GM21447 (cell line): ENCODE data around the gene MED22.
"Not testable (repeated sequence)": the region's sequence is repeated elsewhere in the genome, so short reads cannot be mapped to it uniquely, and the experiment has no call there.

Experiments
- ATAC-seq: cut with Tn5 transposase; IDR thresholded peaks from one replicate; pipeline ENCODE4 v1.9.1; 2021; ENCODE audit not compliant: unreplicated experiment

The MED22 gene

GRCh38 chr9:133347985-133348717 lies at the start of gene MED22, which contains the start of gene RPL7A:
Gene MED22 (minus strand): TSS chr9:133348131. CDS start chr9:133346662, 1,469 bp downstream.
Gene RPL7A (plus strand): TSS chr9:133348218. CDS start chr9:133348244, 26 bp downstream.
- ATAC-seq: peak; percentile 67

DNA sequence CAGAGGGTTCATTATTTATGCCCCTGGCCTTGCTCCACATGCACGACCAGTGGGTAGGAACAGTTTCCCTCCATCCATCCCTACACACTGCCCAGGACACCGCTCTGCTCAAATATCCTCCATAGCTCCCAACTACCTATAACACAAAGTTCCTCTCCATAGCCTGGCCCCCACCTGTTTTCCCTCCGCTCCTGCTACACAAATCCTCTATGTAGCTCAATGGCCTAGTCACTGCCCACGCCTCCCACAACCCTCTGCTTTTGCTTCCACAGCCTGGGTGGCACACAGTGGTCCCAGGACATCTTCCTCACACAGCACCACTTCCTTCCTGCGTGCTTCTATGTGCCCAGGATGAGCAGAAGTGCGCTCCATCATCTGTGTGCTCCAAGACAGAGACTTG lies 49.4 kb upstream of the MED22 start:
- ATAC-seq: no peak

DNA sequence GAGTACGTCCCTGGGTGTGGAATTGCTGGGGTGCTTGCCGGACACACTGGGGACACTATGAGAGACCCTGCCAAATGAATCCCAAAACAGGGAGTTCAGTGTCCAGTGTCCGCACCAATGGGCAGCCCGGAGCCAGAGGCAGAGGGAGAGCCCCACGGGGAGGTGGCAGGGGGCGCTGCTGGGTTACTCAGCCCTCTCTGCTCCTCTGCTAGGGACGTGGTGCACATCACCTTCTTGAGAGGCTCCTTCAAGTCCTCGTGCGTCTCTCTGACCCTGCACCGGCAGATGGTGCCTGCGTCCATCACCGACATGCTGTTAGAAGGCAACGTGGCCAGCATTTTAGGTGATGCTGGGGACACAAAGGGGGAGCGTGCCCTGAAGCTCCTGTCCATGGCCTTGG lies 49.0 kb upstream of the MED22 start:
- ATAC-seq: no peak

DNA sequence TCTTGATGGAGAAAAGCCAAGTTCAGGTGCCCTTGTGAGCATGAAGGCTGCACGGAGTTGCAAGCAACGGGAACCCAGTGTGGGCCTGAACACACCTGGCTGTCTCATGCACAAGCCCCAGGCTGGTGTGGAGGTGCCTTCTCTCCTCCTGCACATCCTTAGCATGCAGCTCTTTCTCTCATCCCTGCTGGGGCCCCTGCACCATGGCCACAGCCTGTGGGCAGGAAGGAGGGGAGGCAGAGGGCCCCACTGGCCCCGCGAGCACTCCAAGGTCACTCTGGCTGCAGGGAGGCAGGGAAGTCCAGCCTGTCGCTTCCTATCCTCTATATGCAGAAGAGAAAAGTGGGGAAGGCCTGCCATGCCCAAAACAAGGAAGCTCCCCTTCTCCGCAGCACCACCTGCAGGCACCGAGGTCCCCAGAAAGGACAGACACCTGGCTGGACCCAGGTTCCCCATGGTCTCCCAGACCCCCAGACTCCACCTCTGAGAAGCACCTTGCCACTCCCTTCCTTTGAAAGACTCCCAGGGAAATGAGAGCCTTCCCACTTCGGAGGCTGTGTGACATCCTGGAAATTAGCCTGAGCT lies 46.8 kb upstream of the MED22 start:
- no peak for ATAC-seq

GRCh38 chr9:133393399-133393798 lies 45.5 kb upstream of the MED22 start:
- no peak for ATAC-seq

DNA sequence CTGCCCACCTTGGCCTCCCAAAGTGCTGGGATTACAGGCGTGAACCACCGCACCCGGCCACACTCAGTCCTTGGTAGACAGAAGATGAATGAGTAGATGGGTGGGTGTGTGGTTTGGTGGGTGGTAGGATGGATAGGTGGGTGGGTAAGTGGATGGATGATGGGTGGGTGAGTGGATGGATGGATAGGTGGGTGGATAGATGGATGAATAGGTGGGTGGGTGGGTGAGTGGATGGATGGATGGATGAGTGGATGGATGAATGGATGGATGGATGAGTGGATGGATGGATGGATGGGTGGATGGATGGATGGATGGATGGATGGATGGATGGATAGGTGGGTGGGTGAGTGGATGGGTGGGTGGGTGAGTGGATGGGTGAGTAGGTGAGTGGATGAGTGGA lies 44.4 kb upstream of the MED22 start:
- ATAC-seq: not testable (repeated sequence)

- ATAC-seq: not testable (repeated sequence)
These were observed 43.5 kb upstream of the MED22 start for GRCh38 chr9:133391449-133391848.

DNA sequence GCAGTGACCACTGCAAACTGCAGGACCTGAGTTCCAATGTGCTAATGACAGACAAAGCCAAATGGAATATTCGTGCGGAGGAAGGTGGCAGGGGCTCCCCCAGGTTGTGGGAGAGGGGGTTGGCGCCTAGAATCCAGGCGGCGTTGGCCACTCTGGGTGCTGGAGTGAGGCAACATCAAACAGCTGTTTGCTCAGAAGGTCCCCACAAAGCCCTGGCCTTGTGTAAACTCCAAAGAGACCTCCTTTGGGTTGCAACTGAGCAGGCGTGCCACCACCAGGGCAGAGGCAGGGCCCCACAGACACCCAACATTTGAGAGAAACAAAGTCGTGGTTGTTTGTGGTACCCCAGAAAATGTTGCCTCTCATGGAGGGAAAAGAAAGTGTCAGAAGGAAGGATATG lies 42.8 kb upstream of the MED22 start:
- no peak for ATAC-seq

- no peak for ATAC-seq
These were observed 41.6 kb upstream of the MED22 start for GRCh38 chr9:133389562-133389961.

GRCh38 chr9:133389025-133389557 lies 41.2 kb upstream of the MED22 start:
- no peak for ATAC-seq

- ATAC-seq: no peak
These were observed 39.7 kb upstream of the MED22 start for GRCh38 chr9:133387680-133388079.

- no peak for ATAC-seq
These were observed 38.4 kb upstream of the MED22 start for GRCh38 chr9:133386338-133386737.

DNA sequence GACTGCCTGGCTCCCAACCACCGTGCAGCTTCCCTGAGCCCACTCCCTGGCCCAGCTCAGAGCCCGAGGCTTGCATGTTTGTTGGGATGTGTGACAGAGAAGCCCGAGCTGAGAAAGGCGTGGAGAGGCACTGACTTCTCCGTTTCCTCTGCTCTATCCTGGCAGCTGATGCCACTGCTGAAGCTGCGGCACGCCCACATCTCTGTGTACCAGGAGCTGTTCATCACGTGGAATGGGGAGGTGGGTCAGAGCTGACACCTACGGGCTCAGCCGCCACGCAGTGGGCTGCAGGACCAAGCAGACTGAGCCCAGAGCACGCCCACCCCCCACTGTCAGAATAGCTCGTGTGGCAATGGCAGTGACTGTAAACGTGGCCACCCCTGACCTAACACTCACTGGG lies 37.5 kb upstream of the MED22 start:
- ATAC-seq: no peak

DNA sequence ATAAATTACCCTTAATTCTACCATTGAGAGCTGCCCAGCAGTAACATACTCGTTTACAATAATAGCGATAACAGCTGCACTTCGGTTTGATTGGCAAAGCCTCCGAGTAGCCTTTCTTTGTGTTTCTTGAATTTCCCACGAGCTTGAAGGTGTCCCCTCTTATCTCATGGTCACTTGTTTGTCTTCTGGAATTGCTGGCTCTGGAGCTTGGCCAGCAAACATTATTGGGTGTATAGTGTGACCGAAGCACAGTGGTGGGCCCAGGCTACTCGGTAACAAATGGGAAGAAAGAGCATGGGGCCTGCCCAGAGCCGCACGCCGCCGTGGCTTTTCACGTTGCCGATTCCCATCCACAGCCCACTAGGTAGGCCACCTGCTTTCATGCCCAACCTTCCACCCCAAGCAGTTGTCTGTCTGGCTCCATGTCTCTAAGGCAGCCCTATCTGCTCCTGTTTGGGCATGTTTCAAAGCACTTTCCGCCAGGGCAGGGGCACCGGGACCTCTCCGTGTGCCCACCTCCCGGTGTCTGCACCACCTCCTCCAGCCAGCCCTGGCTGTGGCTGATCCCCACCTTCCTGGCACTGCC lies 36.9 kb upstream of the MED22 start:
- ATAC-seq: no peak

DNA sequence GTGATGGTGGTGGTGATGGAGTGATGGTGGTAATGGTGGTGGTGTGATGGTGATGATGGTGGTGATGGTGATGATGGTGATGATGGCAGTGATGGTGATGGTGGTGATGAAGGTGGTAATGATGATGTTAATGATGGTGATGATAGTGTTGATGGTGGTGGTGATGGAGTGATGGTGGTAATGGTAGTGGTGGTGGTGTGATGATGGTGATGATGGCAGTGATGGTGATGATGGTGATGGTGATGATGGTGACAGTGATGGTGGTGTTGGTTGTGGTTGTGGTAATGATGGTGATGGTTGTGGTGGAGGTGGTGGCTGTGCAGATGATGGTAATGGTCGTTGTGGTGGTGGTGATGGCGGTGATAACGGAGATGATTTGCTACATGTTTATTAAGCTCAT lies 35.5 kb upstream of the MED22 start:
- ATAC-seq: no peak

DNA sequence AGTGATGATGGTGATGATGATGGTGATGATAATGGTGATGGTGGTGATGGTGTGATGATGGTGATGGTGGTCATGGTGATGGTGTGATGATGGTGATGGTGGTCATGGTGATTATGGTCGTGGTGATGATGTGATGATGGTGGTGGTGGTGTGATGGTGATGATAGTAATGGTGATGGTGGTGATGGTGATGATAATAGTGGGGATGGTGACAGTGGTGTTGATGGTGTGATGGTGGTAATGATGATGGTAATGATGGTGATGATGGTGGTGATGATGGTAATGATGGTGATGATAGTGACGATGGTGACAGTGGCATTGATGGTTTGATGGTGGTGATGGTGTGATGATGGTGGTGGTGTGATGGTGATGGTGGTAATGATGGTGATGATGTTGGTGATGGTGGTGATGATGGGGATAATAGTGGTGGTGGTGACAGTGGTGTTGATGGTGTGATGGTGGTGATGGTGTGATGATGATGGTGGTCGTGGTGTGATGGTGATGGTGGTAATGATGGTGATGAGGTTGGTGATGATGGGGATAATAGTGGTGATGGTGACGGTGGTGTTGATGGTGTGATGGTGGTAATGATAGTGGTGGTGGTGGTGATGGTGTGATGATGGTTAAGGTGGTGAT lies 34.7 kb upstream of the MED22 start:
- no peak for ATAC-seq

- no peak for ATAC-seq
These were observed 32.8 kb upstream of the MED22 start for GRCh38 chr9:133380734-133381133.

GRCh38 chr9:133379153-133380086 lies 31.5 kb upstream of the MED22 start:
- no peak for ATAC-seq

DNA sequence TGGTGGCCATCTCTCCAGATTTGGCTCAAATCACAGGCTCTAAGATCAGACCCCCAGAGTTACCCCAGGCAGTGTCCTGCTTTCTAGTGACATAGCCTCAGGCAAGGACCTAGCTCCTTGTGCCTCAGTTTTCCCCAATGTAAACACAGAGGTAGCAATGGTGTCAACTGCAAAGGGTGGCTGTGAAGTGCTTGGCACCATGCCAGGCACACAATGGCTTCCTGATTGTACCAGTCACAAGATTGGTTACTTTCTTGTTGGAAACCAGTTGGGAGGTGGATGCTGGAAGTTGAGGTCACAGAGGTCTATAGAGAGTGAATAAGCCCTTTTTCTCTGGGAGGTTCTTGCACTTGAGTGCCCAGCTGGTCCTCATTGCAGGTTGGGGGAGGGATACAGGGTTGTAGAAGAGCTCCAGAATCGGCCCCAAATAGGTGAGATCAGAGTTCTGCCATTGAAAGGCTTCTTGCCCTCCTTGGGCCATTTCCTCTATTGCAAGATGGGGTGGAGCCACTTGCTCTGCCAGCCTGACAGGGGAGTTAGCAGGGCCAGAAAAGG lies 30.6 kb upstream of the MED22 start:
- ATAC-seq: no peak

GRCh38 chr9:133377721-133378216 lies 29.8 kb upstream of the MED22 start:
- no peak for ATAC-seq
